NCI-H2081 treated with DMSO at 0.1 percent for 48 hours (cell line): Measurements from ENCODE around the gene BHLHE41.

Experiments used
- DNase-seq: peaks from one replicate; lab custom pipeline; 2025; lab: John Stamatoyannopoulos, UW

Gene BHLHE41

DNA sequence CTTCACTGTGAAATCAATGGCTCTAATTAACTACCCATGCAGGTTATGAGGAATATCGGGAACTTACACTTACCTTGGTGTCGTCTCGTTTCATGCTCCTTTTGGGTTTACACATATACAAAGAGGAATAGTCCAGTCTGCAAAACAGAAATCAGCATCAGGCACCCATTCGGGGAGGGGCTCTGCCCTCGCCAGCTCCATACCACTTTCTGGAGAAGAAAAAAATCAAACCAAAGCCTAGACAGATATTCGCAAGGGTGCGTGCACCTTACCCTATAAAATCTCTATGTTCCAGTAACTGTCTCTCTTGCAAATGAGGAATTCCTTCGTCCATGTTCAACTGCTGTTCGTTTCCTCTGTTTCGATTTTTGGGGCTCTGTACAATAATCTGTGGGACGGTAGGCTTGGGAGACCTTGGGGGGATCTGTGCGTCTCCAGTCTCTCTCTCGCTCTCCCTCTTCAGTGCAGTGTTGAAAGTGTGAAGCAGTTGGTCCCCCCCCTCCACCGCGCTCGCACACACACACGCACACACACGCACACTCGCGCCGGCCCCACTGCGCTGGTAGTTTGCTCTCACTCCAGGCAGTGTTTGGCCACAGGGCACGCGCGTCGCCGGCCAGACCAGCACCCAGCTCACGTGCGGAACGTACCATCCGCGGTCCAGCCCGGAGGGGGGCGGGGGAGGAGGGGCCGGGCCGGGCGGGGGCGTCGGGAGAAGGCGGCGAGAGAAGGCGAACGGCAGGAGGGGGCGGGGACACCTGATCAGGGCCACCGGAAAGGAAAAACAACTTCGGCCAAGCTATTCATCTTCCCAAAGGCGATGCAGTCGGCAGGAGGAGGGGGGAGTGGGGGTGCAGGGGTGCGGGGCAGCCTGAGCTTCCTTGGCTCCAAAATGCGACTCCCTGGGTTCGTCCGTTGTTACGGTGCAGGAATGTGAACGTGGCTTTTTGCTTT, at the start of gene BHLHE41:
Gene BHLHE41, minus strand, starts transcription at position 592 of the 954 bp plus-strand sequence. Its CDS starts 258 bp downstream, at position 334.
- DNase-seq: no peak

DNA sequence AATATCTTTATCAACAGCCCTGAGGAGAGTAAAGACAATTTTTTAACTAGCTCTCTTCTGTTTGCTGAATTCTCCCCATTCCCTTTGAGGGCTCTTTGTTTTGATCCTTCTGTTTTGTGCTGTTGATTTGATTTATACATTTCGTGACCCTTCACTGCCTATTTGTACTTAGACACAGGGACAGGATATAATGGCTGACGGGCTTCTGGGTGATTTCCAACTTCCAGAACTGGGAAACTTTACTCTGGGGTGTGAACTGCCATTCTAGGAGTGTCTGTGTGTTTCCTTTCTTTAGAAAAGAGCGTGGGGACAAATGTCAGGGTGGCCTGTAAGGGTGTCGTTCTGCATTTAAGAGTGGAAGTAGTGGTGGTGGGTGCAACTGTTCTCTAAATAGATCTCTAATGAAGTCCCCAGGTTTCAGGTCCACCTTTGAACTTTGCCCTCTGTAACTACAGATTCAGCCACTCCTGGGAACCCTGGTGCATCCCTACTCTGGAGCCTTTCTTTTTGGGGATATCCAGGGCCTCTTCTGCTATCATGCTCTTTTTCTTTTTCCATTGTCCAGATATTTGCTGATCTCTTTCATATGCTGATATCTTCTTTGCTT, 48.2 kb upstream of the BHLHE41 start:
- no peak for DNase-seq

DNA sequence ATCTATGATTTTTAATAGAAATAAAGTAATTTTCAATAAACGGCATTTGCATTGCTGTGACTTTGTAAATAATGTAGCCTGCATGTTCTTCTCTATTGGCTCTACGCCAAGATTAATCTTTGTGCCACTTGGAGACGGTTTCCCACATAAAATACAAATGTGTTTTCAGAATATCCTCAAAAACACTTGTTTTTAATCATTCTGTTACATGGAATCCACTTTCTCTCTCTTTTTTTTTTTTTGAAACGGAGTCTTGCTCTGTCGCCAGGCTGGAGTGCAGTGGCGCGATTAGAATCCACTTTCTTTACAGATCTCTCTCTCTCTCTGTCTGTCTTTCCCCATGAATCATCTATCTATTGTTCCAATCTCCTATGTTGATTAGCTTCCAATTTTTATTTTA, 47.7 kb upstream of the BHLHE41 start:
- DNase-seq: no peak

DNA sequence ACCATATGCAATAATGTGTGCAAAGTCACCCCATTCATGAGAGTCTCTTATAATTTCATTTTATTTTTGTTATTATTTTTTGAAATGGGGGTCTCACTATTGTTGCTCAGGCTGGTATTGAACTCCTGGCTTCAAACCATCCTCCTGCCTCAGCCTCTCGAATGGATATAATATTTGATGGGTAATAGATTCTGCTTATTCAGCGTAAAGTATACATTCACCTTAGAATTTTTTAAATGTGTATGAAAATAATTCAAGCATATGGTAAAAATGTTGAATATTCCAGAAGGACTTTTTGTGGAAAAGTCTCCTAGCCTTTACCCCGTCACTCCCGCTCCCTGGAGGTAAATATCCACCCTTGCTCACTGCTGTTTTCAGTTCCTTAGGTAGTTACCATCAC, 47.2 kb upstream of the BHLHE41 start:
- no peak for DNase-seq

DNA sequence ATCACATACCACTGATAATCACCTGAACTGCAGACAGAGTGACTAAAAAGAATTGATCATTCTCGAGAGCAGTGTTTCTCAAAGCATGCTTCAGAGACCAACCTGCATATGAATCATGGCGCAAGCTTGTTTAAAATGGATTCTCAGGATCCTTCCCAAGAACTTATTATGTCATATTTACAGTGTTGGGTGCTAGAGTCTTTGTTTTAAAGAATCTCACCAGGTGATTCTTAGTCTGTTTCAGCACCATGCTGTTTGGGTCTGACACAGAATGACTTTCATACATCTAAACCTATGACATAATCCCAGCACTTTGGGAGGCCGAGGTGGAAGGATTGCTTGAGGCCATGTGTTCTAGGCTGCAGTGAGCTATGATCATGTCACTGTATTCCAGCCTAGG, 39.3 kb upstream of the BHLHE41 start:
- DNase-seq: no peak

DNA sequence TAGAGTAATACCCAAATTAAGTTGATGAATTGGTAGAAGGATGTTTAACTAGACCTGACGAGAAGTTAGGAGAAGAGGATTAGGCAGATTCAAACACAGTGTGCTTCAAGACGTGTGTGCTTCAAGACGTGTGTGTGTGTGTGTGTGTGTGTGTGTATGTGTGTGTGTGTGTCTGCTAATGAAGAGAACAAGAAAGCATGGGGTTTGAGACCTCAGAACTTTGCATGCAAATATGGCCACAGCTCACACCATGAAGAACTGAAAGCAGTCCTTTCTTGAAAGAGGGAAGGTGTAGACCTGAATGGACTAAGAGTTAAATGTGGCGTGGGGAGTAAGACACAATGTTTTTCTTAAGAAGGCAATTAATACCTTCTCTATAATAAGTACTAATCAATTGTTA, 38.1 kb upstream of the BHLHE41 start:
- no peak for DNase-seq

DNA sequence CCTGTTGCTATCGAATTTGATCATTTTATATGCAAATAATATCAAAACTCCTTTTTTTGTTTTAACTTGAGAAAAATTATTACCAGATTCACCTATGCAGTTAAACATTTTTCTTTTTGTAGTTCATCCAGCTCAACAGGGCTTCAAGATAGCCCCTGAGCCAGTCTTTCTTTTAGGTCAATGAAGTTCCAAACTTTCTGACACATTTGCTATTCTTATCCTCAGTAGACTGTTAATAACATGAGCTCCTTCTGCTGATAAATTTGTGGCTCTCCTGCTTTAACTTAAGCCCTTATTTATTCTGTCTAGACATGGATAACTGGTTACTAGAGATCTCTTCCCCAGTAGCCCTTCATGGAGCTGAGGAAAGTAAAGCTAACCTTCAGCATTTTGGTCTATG, 37.3 kb upstream of the BHLHE41 start:
- DNase-seq: no peak

DNA sequence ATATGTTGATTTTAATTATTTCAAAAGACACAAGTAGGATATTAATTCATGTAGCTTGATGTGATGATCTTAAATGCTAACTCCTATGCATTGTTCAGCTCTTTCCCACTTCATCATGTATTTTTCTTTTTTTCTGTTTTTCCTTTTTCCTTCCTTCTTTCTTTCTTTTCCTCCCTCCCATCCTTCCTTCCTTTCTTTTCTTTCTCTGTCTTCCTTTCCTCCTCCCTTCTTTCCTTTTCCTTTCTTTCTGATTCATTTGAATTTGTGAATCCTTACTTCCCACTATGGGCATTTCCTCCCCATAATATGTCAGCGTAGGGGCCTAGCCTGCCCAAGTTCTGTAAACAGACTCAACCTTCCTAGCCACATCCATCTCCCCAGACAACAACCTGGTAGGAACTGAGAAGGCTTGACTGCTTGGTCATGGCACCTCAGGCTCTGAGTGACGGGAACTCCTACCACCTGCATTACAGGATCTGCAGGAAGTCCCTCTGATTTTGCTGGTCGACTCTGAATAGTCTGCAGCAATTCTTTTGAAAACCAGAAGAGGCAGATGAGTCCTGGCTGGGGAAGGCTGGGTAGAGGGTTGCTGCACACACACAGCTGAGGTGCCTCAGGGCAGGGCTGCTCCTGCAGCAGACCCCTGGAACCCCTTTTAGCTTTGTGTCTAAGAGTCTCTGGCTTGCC, 33.4 kb upstream of the BHLHE41 start:
- DNase-seq: no peak

DNA sequence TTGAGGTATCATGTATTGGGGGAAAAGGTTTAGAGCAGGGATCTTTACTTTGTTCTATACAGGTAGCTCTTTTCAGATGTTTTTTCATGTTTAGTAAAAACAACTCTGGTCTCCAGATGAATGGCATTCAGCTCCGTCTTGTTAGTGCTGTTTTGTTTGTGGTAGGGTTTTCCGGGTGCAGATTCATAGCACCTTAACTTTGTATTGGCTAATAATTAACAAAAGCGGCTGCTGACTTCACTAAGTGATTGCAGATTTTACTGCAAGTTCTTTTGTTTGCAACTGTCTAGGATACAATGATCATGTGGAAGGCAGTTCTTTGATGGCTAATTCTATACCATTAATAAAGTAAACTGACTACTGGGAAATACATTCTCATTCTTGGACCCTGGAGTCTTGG, 32.2 kb upstream of the BHLHE41 start:
- DNase-seq: no peak

DNA sequence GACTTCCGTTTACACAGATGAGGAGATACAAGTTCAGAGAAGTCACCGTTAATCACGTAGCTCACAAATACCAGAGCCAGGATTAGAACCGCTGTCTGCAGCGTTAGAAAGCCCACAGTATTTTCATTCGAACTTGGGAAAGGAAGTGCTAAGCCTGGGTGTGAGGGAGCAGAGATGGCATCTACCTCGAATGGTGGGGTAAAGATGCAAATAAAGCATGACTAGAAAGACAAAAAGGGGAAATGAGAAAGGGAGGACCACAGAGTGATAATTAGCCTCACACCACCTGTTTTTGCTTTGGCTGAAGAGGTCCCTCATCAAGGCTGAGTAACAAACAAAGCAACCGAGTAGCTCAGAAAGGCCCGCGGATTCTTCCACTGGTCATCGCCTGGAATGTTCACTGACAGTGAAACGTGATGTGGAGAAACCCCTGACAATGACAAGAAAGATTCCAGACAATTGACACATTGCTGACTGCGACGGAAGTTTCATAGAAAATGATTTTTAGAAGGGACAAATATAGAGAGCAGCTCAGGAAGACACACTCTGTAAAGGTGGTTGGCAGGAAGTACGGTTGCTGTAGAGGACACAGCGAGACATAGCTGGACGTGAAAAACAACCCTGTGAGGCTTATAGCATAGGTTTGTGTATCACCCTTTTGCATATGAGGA, 31.5 kb upstream of the BHLHE41 start:
- no peak for DNase-seq

DNA sequence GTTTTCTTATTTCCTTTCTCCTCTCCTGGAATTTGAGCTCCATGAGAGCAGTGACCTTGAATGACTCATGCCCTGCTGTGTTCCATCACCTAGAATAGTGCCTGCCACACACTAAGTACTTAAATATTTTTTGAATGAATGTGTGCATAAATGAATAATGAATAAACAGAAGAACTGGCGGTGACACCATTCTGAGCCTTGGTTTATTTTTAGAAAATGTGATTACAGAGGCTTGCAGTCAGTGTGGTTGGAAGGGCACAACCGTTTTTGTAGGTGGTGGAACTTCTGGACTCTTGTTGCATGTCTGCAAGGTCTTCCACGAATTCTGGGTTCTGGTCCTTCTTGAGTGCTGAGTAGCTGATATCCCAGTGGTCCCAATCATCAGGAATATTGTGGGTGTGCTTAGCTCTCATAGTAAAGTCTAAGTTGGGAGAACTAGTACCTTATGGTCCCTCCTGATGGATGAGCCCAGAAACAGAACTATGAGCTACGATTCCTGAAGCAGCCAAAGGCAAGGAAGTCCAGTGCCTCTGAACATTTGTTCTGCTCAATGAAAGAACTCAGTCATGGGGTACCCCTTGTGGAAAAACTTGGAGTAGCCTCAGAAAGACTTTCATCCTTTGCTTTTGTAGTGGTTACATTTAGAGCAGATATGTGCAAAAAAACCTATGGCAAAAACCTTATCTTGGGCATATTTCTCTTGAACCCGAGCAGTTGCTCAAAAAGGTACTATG, 28.8 kb upstream of the BHLHE41 start:
- DNase-seq: no peak

DNA sequence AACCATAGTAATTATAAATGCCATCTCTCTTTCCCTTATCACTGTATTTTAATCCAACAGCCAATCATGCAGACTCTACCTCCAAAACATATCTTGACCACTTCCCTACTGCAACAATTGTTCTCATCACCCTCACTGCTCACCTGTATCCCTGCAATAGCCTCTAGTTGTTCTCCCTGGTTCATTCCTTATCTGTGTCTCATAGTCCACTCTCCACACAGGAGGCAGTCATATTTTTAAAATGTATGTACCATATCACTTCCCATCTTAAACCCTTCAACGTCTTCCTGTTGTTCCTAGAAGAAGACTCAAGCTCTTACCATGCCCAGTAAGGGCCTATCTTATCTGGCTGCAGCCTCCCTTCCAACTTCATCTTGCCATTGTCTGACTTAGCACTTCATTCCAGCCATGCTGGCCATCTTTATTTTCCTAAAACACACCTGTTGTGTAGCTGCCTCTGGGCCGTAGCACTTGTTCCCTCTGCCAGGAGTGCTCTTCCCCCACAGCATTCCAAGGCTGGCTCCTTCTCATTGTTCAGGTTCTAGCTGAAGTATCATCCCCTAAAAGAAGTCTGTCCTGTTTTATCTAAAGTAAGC, 27.8 kb upstream of the BHLHE41 start:
- DNase-seq: no peak

DNA sequence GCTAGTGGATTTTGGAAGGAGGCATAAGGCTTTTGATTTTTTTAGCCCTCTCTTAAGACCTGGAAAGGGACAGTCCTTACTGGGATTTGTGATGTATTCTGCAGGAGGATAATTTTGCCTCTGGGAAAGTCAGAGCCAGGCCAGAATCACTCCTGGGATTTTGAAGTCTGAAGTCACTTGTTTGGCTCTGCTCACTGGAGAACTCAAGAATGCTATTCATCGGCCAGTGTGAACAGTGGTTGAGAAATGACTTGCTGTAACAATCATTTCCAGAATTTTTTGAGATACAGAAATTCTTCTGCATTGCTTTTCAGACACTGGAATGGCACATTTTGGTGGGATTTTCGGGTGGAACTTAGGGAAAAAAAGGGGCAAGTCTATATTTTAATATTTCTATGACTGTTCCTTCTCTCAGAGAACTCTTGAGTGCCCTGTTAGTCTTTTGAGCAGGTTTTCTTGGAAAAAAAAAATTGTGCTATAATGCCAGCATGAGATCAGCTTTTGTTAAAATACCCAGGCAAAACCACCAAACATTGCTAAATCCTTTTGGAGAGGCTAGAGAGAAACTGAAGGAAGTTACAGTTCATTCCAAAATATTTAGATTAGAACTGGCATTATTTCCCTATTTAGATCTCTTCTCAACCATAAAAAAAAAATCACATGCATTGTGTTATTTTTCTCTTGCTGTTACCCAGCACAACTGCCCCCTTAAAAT, 26.1 kb upstream of the BHLHE41 start:
- no peak for DNase-seq

DNA sequence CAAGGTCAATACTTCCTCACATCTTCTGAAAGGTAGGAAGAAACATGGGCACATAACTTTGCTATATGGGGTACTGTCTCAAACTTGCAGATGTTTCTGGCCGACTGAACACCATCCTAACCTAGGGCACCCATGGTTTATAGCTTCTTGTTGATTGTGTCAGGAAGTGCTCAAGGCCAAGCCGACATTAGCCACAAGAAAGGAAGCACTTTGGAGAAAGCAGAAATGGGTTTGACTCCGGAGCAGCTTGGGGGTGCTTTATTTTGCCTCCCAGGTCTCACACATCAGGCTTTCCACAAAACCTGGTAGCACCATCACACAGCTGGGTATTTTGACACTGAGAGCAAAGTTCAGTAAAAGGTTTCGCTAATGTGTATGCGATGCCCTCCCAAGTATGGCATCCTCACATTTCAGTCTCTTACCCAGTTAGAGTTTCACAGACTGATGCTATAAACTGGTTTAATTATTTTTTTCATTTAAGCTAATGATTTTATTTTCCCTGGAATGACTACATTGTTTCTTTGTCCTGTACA, 25.2 kb upstream of the BHLHE41 start:
- no peak for DNase-seq

DNA sequence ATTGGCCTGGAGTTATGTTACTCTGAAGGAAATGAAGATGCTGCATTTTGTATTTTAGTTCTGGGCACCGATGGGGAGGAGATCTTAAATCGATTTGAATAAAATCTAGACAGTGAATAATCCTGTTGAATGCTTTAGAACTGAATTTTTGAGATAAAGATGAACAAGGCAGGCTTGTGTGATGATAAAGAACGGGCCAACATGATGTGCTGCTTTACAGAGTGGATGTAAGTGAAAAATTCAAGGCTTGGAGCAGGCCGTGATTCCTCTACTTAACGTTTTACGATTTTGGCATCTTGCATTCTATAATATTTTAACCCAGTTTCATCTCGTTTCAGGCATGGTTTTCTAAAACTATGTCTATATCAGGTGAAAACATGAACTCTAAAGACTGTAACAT, 23.5 kb upstream of the BHLHE41 start:
- DNase-seq: no peak

DNA sequence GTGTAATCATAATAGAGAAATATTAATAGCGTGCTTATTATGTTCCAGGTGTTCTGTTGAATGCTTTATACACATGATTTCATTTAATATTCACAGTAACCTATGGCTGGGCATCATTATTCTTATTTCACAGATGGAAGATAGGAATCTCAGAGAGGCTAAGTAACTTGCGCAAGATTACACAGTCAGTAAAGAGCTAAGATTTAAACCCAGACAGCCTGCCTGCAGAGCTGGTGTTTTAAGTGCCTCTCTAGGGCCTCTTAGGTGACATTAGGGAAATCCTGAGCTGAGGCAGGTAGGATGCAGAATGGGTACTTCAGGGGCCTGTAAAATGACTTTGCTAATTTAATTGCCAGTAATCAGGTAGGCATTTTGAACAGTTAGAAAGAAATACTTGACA, 18.5 kb upstream of the BHLHE41 start:
- no peak for DNase-seq

DNA sequence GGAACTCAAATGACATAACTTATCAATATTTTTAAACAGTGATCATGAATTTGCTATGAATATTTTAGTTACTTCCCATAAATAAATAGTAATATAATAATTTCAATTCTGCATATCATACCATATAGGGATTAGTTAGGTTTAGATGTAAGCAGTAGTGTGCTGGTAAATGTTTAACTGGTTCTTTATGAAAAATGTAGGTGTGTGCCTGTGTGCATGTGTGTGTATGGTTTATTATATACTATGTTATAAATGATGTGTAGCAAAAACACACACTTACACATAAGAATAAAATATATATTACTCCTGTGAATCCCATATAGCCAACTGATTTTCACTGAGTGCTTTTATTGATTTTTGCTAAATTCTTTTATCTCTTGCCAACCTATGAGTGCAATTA, 14.0 kb upstream of the BHLHE41 start:
- DNase-seq: no peak

DNA sequence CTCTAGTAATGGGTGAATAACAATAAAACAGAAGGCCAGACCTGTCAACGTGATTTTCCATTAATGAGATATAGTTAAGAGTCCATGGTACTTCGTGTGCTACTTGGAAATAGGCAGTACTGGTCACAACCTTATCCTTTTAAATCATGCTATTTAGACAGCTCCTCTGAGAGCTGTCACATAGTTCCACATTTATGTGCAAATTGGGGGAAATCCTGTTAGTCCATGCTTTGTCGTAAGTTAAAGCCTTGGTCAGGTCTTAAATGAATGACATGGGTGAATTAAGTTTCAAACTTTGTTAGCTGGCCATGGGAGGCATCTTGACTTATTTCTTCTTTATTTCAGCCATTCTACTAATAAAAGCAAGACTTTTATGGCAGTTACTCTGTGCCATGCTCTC, 11.9 kb upstream of the BHLHE41 start:
- DNase-seq: no peak

DNA sequence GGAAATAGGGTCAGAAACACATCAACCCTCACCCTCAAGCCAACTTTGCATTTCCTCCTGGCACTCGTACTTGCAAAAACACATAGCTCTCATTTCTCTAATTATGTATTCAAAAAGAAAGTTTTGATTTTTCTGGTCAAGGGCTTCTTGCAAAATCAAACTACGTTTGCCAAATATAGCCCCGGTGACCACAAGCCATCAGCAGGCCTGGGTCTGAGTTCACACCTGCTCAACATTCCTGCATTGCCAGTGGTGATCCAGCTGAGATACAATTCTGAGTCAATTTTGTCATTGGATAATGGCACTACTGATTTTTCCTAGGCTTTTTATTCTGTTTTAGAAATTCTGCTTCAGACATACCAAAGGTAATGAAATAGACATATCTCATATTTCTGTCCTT, 10.7 kb upstream of the BHLHE41 start:
- no peak for DNase-seq

DNA sequence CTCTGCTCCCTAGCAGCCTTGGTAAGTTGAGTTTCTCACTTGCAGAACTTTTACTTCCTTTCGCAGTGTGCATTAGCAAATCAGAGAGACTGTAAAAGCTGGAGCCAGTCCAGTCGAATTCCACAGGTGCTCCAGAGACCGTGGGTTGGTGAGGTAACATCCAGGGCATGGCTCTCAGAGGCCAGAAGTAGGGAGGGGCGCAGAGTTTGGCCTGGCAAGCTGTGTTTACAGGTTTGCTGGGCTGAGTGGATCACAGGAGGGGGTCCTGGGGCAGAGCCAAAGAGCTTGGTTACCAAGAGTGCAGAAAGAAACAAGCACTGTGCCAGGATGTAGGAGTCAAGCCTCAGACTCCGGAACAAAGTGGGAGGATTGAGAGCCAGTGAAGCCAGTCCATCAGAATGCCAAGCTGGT, 10.2 kb upstream of the BHLHE41 start:
- DNase-seq: no peak
